MM.1S (cell line): ENCODE measurements around the gene CAMP.
A peak's percentile ranks its signal among the peaks of the same experiment; 100 is the strongest.

ENCODE experiments used
- DNase-seq: peaks from one replicate; pipeline ENCODE4 v3.0.0-alpha.2; 2015
- H2AFZ ChIP-seq: fragments of 300-600 bp; sonication (generic); 2 replicates; pipeline ENCODE4 v1.6.0; 2016; ENCODE audit warnings: antibody characterized with exemption, low read length
- H3F3A ChIP-seq: fragments of 300-600 bp; sonication (generic); 2 replicates; pipeline ENCODE4 v1.6.1; 2016; ENCODE audit warnings: mild to moderate bottlenecking, antibody characterized with exemption, low read length, moderate library complexity, mixed read lengths; ENCODE audit not compliant: insufficient read depth
- H3K27ac ChIP-seq: fragments of 300-600 bp; sonication (generic); 2 replicates; pipeline ENCODE4 v1.5.1; 2016; ENCODE audit warnings: mild to moderate bottlenecking, low read length
- H3K27me3 ChIP-seq: fragments of 300-600 bp; sonication (generic); replicated peaks from 2 replicates; pipeline ENCODE4 v1.6.0; 2016; ENCODE audit warnings: low read length; ENCODE audit not compliant: insufficient read depth
- H3K36me3 ChIP-seq: fragments of 300-600 bp; sonication (generic); replicated peaks from 2 replicates; pipeline ENCODE4 v1.6.1; 2016; ENCODE audit warnings: mild to moderate bottlenecking, low read length, mixed read lengths; ENCODE audit not compliant: insufficient read depth
- H3K4me1 ChIP-seq: fragments of 300-600 bp; sonication (generic); 2 replicates; pipeline ENCODE4 v1.6.1; 2016; ENCODE audit warnings: low read length, mixed read lengths
- H3K4me2 ChIP-seq: fragments of 300-600 bp; sonication (generic); 2 replicates; pipeline ENCODE4 v1.6.0; 2016; ENCODE audit warnings: low read depth, low read length
- H3K4me3 ChIP-seq: fragments of 300-600 bp; sonication (generic); 2 replicates; pipeline ENCODE4 v1.5.1; 2016; ENCODE audit warnings: low read length, mixed read lengths
- H3K79me2 ChIP-seq: fragments of 300-600 bp; sonication (generic); 2 replicates; pipeline ENCODE4 v1.6.1; 2016; ENCODE audit warnings: mixed run types, low read length, mixed read lengths
- H3K9ac ChIP-seq: fragments of 300-600 bp; sonication (generic); 2 replicates; pipeline ENCODE4 v1.6.1; 2016; ENCODE audit warnings: low read length, mixed read lengths
- H3K9me2 ChIP-seq: fragments of 300-600 bp; sonication (generic); replicated peaks from 2 replicates; pipeline ENCODE4 v1.6.1; 2016; ENCODE audit warnings: mild to moderate bottlenecking, low read length, mixed read lengths; ENCODE audit not compliant: insufficient read depth
- H3K9me3 ChIP-seq: fragments of 300-600 bp; sonication (generic); replicated peaks from 2 replicates; pipeline ENCODE4 v1.6.1; 2016; ENCODE audit warnings: mild to moderate bottlenecking, low read length, mixed read lengths; ENCODE audit not compliant: insufficient read depth
- H4K20me1 ChIP-seq: fragments of 300-600 bp; sonication (generic); 2 replicates; pipeline ENCODE4 v1.6.1; 2016; ENCODE audit warnings: mild to moderate bottlenecking, low read length, moderate library complexity, mixed read lengths; ENCODE audit not compliant: insufficient read depth
- CTCF ChIP-seq: fragments of 300-600 bp; sonication (generic); IDR thresholded peaks from 2 replicates; pipeline ENCODE4 v1.5.1; 2016; ENCODE audit warnings: antibody characterized with exemption, low read length, mixed read lengths
- EZH2 ChIP-seq: fragments of 300-600 bp; sonication (generic); optimal IDR thresholded peaks from 2 replicates; pipeline ENCODE3; 2017; ENCODE audit warnings: low read depth, mild to moderate bottlenecking, antibody characterized with exemption, low read length, mixed read lengths
- EZH2phosphoT487 ChIP-seq: fragments of 300-600 bp; sonication (generic); IDR thresholded peaks from 2 replicates; pipeline ENCODE4 v1.6.1; 2018; ENCODE audit warnings: antibody characterized with exemption, low read length

Gene CAMP

GRCh38 chr3:48186631-48187300 lies 36.5 kb upstream of the CAMP start:
- H4K20me1 ChIP-seq = peaks cover 3% of the 10 kb centered on the region; the same call in 1 of the 2 replicates
- H3K4me1 ChIP-seq = peaks cover 10% of the 10 kb centered on the region
- no peaks in the 10 kb centered on the region for H3K27me3 ChIP-seq
- peak overlapping the region; percentile 83 for H3K4me2 ChIP-seq
- no peak for DNase-seq
- no peaks in the 10 kb centered on the region for H3F3A ChIP-seq
- TF ChIP-seq EZH2 (no peak), CTCF (no peak), EZH2phosphoT487 (no peak)
- H3K27ac ChIP-seq = peak overlapping the region; percentile 41; the same call in 1 of the 2 replicates
- no peaks in the 10 kb centered on the region for H3K9me2 ChIP-seq
- H3K36me3 ChIP-seq = peaks cover 14% of the 10 kb centered on the region
- peak overlapping the region; percentile 63; the same call in 1 of the 2 replicates for H2AFZ ChIP-seq
- H3K79me2 ChIP-seq = peaks cover 60% of the 10 kb centered on the region
- no peaks in the 10 kb centered on the region for H3K9me3 ChIP-seq
- H3K4me3 ChIP-seq = peak overlapping the region; percentile 94
- peak overlapping the region; percentile 88 for H3K9ac ChIP-seq

DNA sequence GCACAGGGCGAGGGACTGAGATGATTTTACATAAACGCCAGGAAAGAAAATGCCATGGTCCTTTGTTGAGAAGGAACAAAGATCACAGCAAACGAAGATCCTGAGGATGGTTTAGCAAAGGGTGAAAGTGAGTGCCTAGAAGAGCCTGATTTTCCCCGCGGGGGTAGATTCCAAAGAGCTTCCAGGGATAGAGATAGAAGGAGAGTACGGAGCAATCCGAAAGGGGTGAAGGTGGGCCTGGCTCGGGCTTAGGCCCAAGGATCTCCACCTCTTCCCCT lies 36.1 kb upstream of the CAMP start:
- peak overlapping the region; percentile 63 for H2AFZ ChIP-seq
- no peaks in the 10 kb centered on the region for H3K9me2 ChIP-seq
- H3K27ac ChIP-seq = peak overlapping the region; percentile 41; the same call in 1 of the 2 replicates

DNA sequence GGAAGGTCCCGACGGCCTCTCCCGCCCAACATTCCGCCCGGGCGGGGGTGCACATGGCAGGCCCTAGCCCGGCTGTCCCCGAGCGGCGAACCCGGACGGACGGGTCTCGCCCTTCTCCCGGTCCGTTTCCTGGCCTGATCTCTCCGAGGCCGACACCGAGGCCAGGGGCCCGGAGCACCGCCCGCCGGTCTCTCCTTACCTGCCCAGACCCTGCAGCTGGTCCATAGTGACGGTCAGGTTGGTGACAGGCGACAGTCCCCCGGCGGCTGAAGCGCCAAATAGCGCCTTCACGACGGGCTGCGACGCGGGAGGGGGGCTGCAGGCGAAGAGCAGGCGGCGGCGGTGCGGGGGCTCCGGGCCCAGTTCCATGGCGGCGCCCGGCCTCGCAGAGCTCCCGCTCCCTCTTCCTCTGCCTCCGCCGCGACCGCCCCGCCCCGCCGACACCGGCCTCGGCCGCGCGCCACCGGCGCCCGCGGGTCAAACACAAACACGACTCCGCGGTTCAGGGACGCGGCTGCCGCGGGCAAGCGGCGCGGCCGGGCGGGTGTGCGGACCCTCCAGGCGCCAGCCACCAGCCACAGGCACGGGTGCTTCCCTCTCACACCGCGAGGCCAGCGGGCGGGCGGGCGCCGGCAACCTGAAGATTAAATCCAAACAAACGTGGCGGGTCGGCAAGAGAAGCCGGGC lies 35.6 kb upstream of the CAMP start:
- peak overlapping the region; percentile 92 for H2AFZ ChIP-seq
- H3K79me2 ChIP-seq = peaks cover 50% of the 10 kb centered on the region
- no peaks in the 10 kb centered on the region for H3F3A ChIP-seq
- peaks cover 14% of the 10 kb centered on the region for H3K36me3 ChIP-seq
- no peaks in the 10 kb centered on the region for H3K27me3 ChIP-seq
- peak; percentile 53 for DNase-seq
- no peaks in the 10 kb centered on the region for H3K9me2 ChIP-seq
- H3K9ac ChIP-seq = peak overlapping the region; percentile 88
- no peaks in the 10 kb centered on the region for H4K20me1 ChIP-seq
- peak overlapping the region; percentile 71; the same call in 1 of the 2 replicates for H3K27ac ChIP-seq
- H3K9me3 ChIP-seq = no peaks in the 10 kb centered on the region
- H3K4me2 ChIP-seq = peak overlapping the region; percentile 83
- TF ChIP-seq EZH2phosphoT487 (no peak), CTCF (no peak), EZH2 (no peak)
- H3K4me3 ChIP-seq = peak overlapping the region; percentile 94
- peaks cover 8% of the 10 kb centered on the region for H3K4me1 ChIP-seq

More for the DNA sequence above, 36.1 kb upstream of the CAMP start:
- no peaks in the 10 kb centered on the region for H4K20me1 ChIP-seq
- H3K4me2 ChIP-seq = peak overlapping the region; percentile 83
- H3K9me3 ChIP-seq = no peaks in the 10 kb centered on the region
- peaks cover 8% of the 10 kb centered on the region for H3K4me1 ChIP-seq
- peaks cover 55% of the 10 kb centered on the region for H3K79me2 ChIP-seq
- no peaks in the 10 kb centered on the region for H3F3A ChIP-seq
- peaks cover 14% of the 10 kb centered on the region for H3K36me3 ChIP-seq
- peak overlapping the region; percentile 94 for H3K4me3 ChIP-seq
- TF ChIP-seq EZH2 (no peak), CTCF (no peak)
- H3K9ac ChIP-seq = peak overlapping the region; percentile 88
- no peak for DNase-seq
- no peaks in the 10 kb centered on the region for H3K27me3 ChIP-seq
